ENCODE results near the gene MYL4.
"Not testable (repeated sequence)": the region's sequence is repeated elsewhere in the genome, so short reads cannot be mapped to it uniquely, and the experiment has no call there.

The MYL4 gene

GRCh38 chr17:47221154-47221553 is 12.0 kb downstream of the MYL4 start:
- no peak for DNase-seq (ENCODE audit: low read depth in 2 of 2)

DNA sequence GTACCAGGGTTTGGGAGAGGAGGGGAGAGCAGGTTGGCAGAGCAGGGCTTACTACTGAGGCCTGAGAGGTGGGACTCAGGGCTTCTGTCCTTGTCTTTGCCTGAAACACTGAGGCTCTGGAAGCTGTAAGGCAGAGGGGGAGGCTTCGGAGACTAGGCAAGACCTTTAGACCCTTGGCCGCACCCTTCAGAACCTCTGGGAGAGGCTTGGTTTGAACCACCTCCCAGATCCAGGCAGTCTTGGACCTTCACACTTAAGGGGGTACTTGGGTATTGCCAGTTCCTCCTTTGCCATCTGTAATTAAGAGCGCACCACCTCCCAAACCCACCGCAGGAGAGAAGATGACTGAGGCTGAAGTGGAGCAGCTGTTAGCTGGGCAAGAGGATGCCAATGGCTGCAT is 12.9 kb downstream of the MYL4 start:
- no peak for DNase-seq (ENCODE audit: low read depth in 2 of 2)

DNA sequence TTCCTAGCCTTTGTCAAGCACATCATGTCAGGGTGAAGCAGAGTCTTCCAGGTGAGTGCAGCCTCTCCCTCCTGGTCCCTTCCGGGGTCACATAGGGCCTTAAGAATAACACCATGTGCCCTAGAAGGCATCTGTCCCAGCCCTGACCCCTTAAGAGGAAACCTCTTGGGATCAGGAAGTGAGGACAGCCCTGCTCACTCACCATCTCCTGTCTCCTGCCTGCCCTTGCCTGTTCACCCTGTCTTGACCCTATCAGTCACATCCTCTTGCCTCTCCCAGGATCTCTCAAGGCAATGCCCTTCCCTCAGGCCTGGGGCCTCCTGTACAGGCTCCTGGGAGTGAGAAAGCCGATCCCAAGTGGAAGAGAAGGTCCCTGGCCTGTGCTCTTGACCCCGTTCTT is 13.9 kb downstream of the MYL4 start:
- no peak for DNase-seq (ENCODE audit: low read depth in 2 of 2)

DNA sequence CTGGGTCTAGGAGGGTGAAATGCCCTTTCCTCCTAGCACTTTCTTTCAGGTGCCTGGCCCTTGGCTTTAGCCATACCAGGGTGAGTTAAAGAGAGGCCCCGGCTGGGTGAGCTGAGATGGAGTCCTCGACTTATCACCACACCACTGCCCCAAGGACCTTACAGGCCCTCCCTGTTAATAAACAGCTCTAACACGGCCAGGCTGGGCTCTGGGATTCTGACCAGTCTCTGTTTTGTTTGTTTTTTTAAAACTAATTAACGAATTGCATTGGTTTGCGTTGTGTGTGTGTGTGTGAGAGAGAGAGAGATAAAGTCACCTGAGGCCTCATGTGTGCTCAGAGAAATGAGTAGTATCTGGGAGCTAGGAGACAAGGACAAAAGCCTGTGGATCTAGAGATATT is 14.3 kb downstream of the MYL4 start:
- no peak for DNase-seq (ENCODE audit: low read depth in 2 of 2)

DNA sequence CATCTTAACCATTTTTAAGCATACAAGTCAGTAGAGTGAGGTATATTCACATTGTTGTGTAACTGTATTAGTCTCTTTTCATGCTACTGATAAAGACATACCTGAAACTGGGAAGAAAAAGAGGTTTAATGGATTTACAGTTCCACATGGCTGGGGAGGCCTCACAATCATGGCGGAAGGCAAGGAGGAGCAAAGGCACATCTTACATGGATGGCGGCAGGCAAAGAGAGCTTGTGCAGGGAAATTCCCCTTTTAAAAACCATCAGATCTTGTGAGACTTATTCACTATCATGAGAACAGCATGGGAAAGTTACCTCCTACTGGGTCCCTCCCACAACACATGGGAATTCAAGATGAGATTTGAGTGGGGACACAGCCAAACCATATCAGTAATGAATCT is 14.9 kb downstream of the MYL4 start:
- not testable (repeated sequence) for DNase-seq (ENCODE audit: low read depth in 2 of 2)

- DNase-seq (ENCODE audit: low read depth in 2 of 2), result no peak
Measured at GRCh38 chr17:47224966-47225365, 15.8 kb downstream of the MYL4 start.

DNA sequence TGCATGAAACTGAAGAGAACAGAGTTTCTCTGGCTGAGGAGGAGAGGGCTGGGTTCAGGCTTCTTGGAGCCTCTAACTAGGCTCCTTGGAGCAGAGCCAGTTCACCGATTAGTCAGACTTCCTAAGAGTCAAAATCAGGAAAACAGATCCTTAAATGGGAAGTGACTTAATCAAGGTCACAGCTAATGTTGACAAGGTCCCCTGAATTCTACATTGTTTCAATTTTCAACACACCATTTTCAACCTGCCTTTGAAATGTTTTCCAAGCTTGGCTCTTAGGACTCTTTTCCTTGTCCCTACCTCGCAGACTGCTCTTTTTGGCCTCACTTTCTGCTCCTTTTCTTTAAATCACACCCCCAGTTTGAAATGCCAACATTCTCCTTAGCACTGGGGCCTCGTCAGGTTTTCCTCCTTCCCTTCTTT is 16.3 kb downstream of the MYL4 start:
- DNase-seq (ENCODE audit: low read depth in 2 of 2), result peak; percentile 75 to 85

DNA sequence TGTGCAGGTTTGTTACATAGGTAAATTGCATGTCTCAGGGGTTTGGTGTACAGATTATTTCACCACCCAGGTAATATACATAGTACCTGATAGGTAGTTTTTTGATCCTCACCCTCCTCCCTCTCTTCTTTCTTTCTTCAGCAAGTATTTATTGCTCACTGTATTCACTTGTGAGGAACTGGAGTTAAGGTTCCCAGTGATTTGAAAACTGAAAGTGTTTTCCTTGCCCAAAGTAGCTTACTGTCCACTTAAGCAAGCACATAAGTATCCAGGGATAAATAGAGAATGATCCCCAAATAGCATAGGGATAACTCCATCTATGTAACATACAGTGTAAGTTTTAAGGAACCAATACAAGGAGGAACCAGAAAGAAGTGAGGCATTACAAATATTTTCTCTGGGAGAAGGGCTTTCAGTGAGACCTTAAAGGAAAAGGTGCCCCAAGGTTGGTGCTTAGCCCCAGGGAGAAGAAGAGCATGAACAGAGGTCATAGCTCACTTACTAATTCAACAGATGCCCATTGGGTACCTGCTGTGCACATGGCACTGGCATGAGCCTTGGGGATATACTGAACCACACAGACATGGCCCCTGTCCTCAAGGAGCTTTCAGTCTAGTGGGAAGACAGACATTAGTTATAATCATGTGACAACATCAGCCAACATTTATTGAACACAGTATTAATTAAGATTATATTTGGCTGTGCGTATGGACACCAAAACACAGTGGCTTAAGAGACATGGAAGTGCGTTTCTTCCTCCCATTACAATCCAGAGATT is 17.0 kb downstream of the MYL4 start:
- DNase-seq (ENCODE audit: low read depth in 2 of 2), result no peak

GRCh38 chr17:47227862-47228261 is 18.7 kb downstream of the MYL4 start:
- DNase-seq (ENCODE audit: low read depth in 2 of 2), result no peak

DNA sequence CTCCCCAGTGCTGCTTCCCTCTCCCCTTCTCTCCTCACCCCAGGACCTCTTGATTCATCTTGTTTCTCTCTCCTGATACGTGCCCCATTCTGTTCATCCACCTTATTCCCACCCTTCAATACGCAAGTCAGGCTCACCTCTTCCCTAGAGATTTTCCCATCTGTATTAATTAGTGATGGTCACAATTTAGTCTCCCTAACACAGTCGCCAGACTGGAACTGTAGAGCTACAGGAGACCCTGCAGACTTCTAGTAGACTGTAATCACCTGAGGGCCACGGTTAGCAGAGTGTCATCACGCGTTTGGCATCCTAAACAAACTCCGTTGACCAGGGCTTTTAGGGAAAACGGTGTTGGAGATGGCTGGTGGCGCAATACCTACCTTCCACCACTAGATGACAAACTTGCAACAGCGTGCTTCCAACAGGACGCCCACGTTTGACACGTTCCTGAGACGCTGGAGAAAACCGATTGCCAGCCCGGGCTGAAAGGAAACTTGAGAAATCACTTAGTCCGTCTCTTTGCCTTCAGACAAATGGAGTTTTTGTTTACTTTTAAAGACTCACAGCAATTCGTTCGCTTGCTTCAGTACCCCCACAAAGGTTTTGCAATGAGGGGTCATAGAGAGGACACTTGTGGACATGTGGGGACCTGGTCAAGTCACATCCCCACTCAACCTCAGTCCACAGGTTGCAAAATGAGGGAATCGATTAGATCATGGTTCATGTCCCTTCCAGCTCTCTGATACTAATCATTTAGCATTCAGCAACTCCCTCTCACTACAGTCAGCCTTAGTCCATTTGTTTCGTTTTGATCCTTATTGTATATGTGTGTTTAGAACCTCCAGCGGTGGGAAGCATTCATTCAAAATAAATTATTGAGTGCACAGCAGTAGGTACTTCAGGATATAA is 20.6 kb downstream of the MYL4 start:
- peak; percentile 86 to 88 for DNase-seq (ENCODE audit: low read depth in 2 of 2)

GRCh38 chr17:47230864-47231263 is 21.7 kb downstream of the MYL4 start:
- DNase-seq (ENCODE audit: low read depth in 2 of 2), result no peak

- no peak for DNase-seq (ENCODE audit: low read depth in 2 of 2)
Measured at GRCh38 chr17:47231334-47231733, 22.2 kb downstream of the MYL4 start.

GRCh38 chr17:47231866-47232265 is 22.7 kb downstream of the MYL4 start:
- DNase-seq (ENCODE audit: low read depth in 2 of 2), result no peak

DNA sequence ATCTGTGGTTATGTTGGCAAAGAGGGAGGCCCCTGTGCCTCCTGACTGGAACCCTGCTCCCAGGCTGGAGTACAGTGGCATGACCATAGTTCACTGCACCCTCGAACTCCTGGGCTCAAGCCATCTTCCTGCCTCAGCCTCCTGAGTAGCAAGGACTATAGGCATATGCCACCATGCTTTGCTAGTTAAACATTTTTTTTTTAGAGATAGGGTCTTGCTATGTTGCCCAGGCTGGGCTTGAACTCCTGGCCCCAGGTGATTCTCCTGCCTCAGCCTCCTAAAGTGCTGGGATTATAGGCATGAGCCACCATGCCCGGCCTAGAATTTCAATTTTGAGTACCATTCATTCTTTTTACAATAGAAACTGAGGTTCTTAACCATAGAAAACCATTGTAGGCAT is 23.3 kb downstream of the MYL4 start:
- no peak for DNase-seq (ENCODE audit: low read depth in 2 of 2)

GRCh38 chr17:47235506-47235905 is 26.4 kb downstream of the MYL4 start:
- DNase-seq (ENCODE audit: low read depth in 2 of 2), result no peak

GRCh38 chr17:47235923-47236322 is 26.8 kb downstream of the MYL4 start:
- no peak for DNase-seq (ENCODE audit: low read depth in 2 of 2)

DNA sequence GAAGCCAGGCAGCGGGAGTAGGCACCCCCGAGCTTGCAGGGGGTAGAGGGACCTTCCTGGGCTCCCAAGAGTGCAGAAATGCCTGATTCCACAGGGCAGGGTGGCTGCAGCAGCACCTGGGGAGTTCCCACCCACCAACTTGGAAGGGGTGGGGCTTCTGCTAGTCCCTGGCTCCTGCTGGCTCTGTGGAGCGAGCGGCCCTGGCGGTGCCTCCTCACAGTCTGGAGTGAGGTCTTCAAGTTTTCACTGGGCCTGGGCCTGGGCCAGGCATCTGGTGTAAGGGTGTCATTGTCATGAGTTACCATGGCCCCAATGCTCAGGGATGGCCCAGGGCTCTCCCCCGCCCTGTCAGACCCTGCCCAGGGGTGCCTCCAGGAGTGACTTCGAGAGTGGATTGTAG is 28.7 kb downstream of the MYL4 start:
- DNase-seq (ENCODE audit: low read depth in 2 of 2), result no peak

DNA sequence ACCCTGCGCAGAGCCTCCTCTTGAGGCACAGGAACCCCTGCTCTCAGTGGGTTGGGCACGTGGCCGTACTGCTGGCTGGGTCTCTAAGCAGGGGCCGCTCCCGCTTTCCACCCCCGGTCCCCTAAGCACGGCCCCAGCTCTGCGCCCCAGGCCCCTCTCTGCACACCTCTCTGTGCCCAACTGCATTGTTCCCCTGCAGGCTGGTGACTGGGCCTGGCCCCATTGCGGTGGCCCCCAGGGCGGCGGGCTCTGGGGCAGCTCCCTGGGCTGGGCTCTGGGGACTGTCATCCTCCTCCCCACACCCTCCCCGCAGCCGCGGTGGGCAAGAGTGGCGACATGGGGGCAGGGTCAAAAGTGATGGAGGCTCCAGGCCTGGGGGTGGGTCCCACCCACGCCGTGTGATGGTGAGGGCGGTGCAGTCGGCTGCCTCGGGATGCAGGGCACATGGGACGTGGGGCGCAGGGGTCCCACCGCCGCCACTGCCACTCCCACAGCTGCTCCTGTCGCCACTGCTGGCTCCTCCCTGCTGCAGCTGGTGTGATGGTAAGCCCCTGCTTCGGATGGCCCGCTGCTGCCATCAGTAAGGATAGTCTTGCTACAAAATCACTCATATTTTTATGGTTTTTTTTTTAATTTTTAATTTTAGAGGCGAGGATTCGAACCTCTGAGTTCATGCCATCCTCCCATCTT is 29.3 kb downstream of the MYL4 start:
- DNase-seq (ENCODE audit: low read depth in 2 of 2), result no peak

GRCh38 chr17:47239619-47239966 is 30.4 kb downstream of the MYL4 start:
- DNase-seq (ENCODE audit: low read depth in 2 of 2), result no peak

- peak; percentile 74 to 77 for DNase-seq (ENCODE audit: low read depth in 2 of 2)
Measured at GRCh38 chr17:47239967-47240651, 31.0 kb downstream of the MYL4 start.

- no peak for DNase-seq (ENCODE audit: low read depth in 2 of 2)
Measured at GRCh38 chr17:47240806-47241205, 31.7 kb downstream of the MYL4 start.

DNA sequence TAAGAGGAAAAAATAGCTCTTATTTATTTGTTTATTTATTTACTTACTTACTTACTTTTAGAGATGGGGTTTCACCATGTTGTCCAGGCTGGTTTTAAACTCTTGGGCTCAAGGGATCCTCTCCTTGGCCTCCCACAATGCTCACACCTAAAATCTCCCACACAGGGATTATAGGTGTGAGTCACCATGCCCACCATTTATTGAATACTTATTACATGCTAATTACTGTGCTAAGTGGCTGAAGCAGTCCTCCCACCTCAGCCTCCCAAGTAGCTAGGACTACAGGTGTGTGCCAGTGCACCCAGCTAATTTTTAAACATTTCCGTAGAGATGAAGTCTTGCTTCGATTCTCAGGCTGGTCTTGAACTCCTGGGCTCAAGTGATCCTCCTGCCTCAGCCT is 33.5 kb downstream of the MYL4 start:
- DNase-seq (ENCODE audit: low read depth in 2 of 2), result no peak
